ENCODE data around the gene LUC7L2.

GRCh38 chr7:139384611-139385010 is 24.9 kb downstream of the LUC7L2 start:
- TF ChIP-seq EZH2phosphoT487 (IDR thresholded peaks at IDR 0.05; ENCODE audit: insufficient read depth, low read depth) (no peak), EZH2 (IDR thresholded peaks at IDR 0.05; ENCODE audit: insufficient read depth, poor library complexity, severe bottlenecking) (no peak)
